Measurements from ENCODE around the gene POGLUT2. TPM values are rescaled to one million over a fixed set of nuclear protein-coding genes. Genes with fewer than 3 reads are reported as not detected.

Gene POGLUT2
- polyA plus RNA-seq, 1 of the 3 experiments (the other 2 are of a cell fraction) = 10.2 TPM

DNA sequence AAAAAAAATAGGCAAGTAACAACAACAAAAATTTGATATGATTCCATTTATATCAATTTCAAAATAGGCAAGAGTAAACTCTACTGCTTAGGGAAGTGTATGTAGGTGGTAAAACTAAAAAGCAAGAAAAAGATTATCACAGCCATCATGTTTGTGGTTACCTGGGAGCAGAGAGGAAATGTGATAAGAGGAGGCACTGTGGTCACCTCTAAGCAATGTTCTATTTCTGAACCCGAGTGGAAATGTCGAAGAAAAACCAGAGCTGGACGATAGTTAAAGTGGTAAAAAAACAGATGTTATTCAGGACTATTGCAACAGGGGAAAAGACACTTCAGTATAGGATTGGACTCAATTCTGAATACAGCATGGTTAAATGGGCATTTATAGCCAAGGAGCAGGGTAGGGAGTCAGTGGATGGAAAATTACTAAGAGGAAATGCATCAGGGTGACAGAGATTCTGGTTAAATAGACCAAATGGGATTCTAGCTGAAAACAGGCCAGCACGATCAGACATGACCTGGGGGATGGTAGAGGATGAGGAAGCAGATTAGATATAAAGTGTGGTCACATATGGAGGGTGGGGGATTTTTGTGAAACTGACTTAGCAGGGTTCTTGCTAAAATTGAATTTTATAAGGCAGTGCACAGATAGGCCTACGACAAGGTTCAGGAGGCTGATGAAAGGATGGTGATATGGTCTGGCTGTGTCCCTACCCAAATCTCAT lies 19.2 kb downstream of the POGLUT2 start (continued):
- TF ChIP-seq, protein P1, sequence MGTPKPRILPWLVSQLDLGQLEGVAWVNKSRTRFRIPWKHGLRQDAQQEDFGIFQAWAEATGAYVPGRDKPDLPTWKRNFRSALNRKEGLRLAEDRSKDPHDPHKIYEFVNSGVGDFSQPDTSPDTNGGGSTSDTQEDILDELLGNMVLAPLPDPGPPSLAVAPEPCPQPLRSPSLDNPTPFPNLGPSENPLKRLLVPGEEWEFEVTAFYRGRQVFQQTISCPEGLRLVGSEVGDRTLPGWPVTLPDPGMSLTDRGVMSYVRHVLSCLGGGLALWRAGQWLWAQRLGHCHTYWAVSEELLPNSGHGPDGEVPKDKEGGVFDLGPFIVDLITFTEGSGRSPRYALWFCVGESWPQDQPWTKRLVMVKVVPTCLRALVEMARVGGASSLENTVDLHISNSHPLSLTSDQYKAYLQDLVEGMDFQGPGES (IDR thresholded peaks at IDR 0.05; ENCODE audit: low read depth, low read length) = no peak

DNA sequence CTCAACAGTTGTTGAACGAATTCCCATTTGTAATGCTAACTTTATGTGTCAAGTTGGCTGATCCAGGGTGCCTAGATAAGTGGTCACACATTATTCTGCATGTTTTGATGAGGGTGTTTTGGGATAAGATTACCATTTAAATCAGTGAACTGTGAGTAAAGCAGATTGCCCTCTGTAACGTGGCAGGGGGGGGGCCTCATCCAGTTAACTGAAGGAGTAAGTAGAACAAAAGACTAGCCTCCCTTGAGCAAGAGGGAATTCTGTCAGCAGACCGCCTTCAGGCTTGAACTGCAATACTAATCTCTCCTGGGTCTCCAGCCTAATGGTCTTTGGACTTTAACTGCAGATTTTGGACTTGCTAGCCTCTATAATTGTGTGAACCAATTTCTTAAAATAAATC lies 21.0 kb downstream of the POGLUT2 start:
- no peaks in the 10 kb centered on the region for H3K9me2 ChIP-seq
- no peak overlapping the region for H3K27ac ChIP-seq (ENCODE audit: low read depth in 2 of 2, low read length in 1 of 2)
- no peaks in the 10 kb centered on the region for H3K9me3 ChIP-seq
- H3K79me2 ChIP-seq (ENCODE audit: insufficient read depth) = peaks cover under 1% of the 10 kb centered on the region; the same call in 1 of the 2 replicates
- no peak overlapping the region for H3K4me2 ChIP-seq
- no peak overlapping the region for H3K9ac ChIP-seq
- H3K27me3 ChIP-seq (ENCODE audit: insufficient read depth) = no peaks in the 10 kb centered on the region
- CTCF ChIA-PET = no interaction called here
- no peak overlapping the region for H3K4me3 ChIP-seq (ENCODE audit: low read depth in 2 of 2, low read length in 1 of 2)
- H2AFZ ChIP-seq (ENCODE audit: low read depth) = no peak overlapping the region
- H3K36me3 ChIP-seq (replicated peaks in 1 of 2; ENCODE audit: control insufficient read depth in 1 of 2, insufficient read depth in 2 of 2, low read length in 1 of 2) = no peaks in the 10 kb centered on the region
- peaks cover 0 to 7% of the 10 kb centered on the region in 2 experiments; a peak in 1 of 4 replicates for H3K4me1 ChIP-seq (ENCODE audit: control insufficient read depth in 1 of 2, insufficient read depth in 2 of 2, low read depth in 1 of 2, low read length in 1 of 2)
- no peak for TF ChIP-seq TAF1 (IDR thresholded peaks at IDR 0.05; ENCODE audit: borderline replicate concordance, low read depth, low read length)
- TF ChIP-seq NRF1 (IDR thresholded peaks at IDR 0.05; ENCODE audit: low read depth, low read length) = no peak
- TF ChIP-seq FOXJ3 (CRISPR knock-in tag; IDR thresholded peaks at IDR 0.05) = no peak
- 62% methylated on average over 2 of the region's 3 CpGs for WGBS (ENCODE audit: low lambda C conversion rate)
- no peak for DNase-seq
- H3F3A ChIP-seq (replicated peaks; ENCODE audit: insufficient read depth) = peaks cover 5% of the 10 kb centered on the region
- H4K20me1 ChIP-seq (ENCODE audit: insufficient read depth) = no peaks in the 10 kb centered on the region
- POLR2A ChIA-PET = no interaction called here

DNA sequence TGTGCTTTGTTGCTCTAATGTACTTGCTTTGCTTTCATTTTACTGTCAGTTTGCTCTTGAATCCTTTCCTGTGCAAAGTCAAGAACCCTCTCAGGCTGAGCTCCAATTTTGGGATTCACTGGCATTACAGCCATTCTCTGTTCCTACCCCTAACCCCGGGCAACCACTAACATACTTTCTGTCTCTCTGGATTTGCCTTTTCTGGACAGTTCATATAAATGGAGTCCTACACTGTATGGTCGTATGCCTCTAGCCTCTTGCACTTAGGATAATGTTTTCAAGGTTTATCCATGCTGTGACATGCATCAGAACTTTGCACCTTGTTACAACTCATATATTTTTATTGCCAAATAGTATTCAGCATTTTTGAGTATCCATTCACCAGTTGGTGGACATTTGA lies 22.5 kb downstream of the POGLUT2 start:
- Histone ChIP-seq H3K9me2 (no peaks in the 10 kb centered on the region), H3K9ac (no peak overlapping the region), H2AFZ (ENCODE audit: low read depth) (no peak overlapping the region), H3K27ac (ENCODE audit: low read depth in 2 of 2, low read length in 1 of 2) (no peak overlapping the region), H3K4me2 (no peak overlapping the region), H3K36me3 (replicated peaks in 1 of 2; ENCODE audit: control insufficient read depth in 1 of 2, insufficient read depth in 2 of 2, low read length in 1 of 2) (no peaks in the 10 kb centered on the region), H4K20me1 (ENCODE audit: insufficient read depth) (no peaks in the 10 kb centered on the region), H3F3A (replicated peaks; ENCODE audit: insufficient read depth) (peaks cover 5% of the 10 kb centered on the region), H3K9me3 (no peaks in the 10 kb centered on the region), H3K79me2 (ENCODE audit: insufficient read depth) (peaks cover 12% of the 10 kb centered on the region; the same call in 1 of the 2 replicates), H3K4me1 (ENCODE audit: control insufficient read depth in 1 of 2, insufficient read depth in 2 of 2, low read depth in 1 of 2, low read length in 1 of 2) (peaks cover 0 to 11% of the 10 kb centered on the region in 2 experiments; a peak in 1 of 4 replicates), H3K4me3 (ENCODE audit: low read depth in 2 of 2, low read length in 1 of 2) (no peak overlapping the region), H3K27me3 (ENCODE audit: insufficient read depth) (no peaks in the 10 kb centered on the region)
- POLR2A ChIA-PET = no interaction called here
- CTCF ChIA-PET = interaction anchor here (0.6 to 1.7 kb wide), 2 partner anchors 19 to 28 kb away, joined by 3 to 4 read pairs; no protein-coding TSS in a partner anchor
- WGBS (ENCODE audit: low lambda C conversion rate) = 87% methylated on average over 2 of the region's 2 CpGs
- no peak for DNase-seq
- TF ChIP-seq, protein P2, sequence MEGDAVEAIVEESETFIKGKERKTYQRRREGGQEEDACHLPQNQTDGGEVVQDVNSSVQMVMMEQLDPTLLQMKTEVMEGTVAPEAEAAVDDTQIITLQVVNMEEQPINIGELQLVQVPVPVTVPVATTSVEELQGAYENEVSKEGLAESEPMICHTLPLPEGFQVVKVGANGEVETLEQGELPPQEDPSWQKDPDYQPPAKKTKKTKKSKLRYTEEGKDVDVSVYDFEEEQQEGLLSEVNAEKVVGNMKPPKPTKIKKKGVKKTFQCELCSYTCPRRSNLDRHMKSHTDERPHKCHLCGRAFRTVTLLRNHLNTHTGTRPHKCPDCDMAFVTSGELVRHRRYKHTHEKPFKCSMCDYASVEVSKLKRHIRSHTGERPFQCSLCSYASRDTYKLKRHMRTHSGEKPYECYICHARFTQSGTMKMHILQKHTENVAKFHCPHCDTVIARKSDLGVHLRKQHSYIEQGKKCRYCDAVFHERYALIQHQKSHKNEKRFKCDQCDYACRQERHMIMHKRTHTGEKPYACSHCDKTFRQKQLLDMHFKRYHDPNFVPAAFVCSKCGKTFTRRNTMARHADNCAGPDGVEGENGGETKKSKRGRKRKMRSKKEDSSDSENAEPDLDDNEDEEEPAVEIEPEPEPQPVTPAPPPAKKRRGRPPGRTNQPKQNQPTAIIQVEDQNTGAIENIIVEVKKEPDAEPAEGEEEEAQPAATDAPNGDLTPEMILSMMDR (IDR thresholded peaks at IDR 0.05) = no peak
- TF ChIP-seq TAF1 (IDR thresholded peaks at IDR 0.05; ENCODE audit: borderline replicate concordance, low read depth, low read length) (no peak), TEAD4 (IDR thresholded peaks at IDR 0.05; ENCODE audit: borderline replicate concordance, insufficient read depth) (no peak), EP300 (IDR thresholded peaks at IDR 0.05; ENCODE audit: borderline replicate concordance in 1 of 2, low read depth in 1 of 2, low read length in 1 of 2) (no peak), RAD21 (IDR thresholded peaks at IDR 0.05; ENCODE audit: low read length) (no peak)
